Left lobe of liver (tissue), 2 donors: ENCODE data around the gene APEX2. TPM values are rescaled to one million over a fixed set of nuclear protein-coding genes. Genes with fewer than 3 reads are reported as not detected.
"Not testable (repeated sequence)": the region's sequence is repeated elsewhere in the genome, so short reads cannot be mapped to it uniquely, and the experiment has no call there.

Experiments used
- ATAC-seq: fragments of 200-7000 bp; cut with Tn5 transposase; one replicate; pipeline ENCODE4 v1.9.1; 2020; ENCODE audit warnings: mild to moderate bottlenecking, moderate library complexity
- DNase-seq: peaks from one replicate; pipeline ENCODE4 v3.0.0-alpha.2; 2020; ENCODE audit warnings: low spot score
- total RNA-seq: library from RNA; stranded (reverse); gene quantifications from one replicate; pipeline ENCODE4 v1.2.1, GENCODE V29; 2021
- donor health status: DM: no; HTN: no; CAD: no; lungs with moderate emphysema.
- donor health status: DM: no; HTN: yes; CAD: no.

The APEX2 gene
- total RNA-seq, 1 donor from 2014 or later = 6.7 TPM

DNA sequence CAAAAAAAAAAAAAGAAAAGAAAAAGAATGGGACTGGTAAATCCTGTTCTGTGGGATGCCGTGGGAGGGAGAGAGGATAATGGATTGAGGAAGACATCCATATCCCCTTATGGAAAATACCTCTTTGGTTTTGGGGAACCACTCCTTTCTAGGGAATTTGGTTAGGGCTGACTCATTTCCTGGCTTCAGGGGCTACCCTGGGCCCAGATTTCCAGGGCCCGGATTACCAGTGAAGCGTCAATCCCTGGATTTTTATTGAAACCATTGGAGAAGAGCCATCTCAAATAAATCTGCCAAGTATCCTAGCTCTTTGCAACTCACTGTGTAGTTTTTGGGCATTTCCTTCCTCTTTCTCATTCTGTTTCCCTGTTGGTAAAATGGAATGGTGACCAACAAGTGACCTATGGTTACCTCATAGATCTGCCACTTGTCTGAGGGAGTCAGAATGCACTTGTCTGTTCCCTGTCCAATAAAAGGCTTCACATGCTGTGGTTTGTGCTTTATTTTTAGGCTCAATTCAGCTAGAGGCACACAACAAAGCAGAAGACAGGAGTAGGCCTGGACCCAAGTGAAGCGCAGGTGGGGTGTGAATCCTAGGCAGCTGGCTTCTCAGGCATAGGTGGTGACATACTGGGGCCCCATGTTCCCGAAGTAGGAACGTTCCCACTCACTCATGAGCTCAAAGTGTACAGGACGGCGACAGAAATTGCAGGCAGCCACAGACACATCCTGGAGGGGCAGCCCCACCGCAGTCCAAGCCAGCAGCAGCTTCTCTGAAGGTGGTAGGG is 8.6 kb downstream of the APEX2 start:
- DNase-seq (no peak), ATAC-seq (peak; percentile 57)

- ATAC-seq (no peak), DNase-seq (no peak)
Measured at GRCh38 chrX:55011294-55011693, 11.1 kb downstream of the APEX2 start.

- no peak for DNase-seq
- ATAC-seq = no peak
Measured at GRCh38 chrX:55014897-55015299, 14.7 kb downstream of the APEX2 start.

DNA sequence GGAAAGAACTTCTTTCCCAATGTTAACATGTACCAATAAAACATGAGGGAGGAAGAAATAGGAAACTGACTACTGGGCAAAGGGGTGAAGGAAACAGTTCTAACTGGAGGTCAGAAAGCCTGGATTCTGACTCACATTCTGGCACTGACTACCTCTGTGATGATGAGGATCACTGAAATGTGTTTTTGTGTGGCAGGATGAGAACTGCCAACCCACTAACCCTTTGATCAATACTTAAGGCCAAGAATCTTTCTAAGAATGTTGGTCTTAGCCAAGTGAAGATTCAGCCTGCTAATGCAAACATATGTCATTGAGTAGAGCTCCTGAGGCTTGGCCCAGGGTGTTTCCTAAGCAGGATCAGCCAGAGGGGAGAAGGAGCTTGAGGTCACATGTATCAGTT is 26.0 kb downstream of the APEX2 start:
- ATAC-seq (no peak), DNase-seq (no peak)

DNA sequence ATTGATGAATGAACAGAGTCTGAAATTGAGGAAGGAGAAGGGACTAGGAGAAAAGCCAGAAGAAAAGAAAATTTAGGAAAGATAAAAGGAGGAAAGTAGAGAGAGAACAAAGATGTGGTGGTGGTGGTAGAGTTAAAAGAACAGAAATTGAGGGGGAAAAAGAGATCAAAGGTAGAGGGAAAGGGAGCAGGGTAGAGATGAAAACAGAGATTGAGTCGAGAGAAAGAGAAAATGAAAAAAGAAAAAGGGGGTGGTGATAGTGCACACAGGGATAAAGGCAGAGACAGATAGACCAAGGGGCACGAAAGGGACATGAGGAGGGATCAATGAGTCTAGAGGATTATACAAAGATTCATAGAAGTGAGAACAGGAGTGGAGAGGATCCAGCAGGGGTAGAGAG is 26.7 kb downstream of the APEX2 start:
- ATAC-seq = no peak

GRCh38 chrX:55028040-55028439 is 27.9 kb downstream of the APEX2 start:
- no peak for DNase-seq
- ATAC-seq = no peak

More for the DNA sequence above, 26.7 kb downstream of the APEX2 start:
- no peak for DNase-seq

GRCh38 chrX:55028611-55029010 is 28.4 kb downstream of the APEX2 start:
- ATAC-seq (no peak), DNase-seq (no peak)

GRCh38 chrX:55029291-55029690 is 29.1 kb downstream of the APEX2 start:
- no peak for DNase-seq
- ATAC-seq = no peak

GRCh38 chrX:55030271-55031205 is 30.4 kb downstream of the APEX2 start, which contains the start of gene ALAS2:
ALAS2 (minus strand) TSS chrX:55030977; CDS start chrX:55026000, 4,977 bp downstream.
- ATAC-seq = no peak
- no peak for DNase-seq

- peak; percentile 82 for ATAC-seq
- no peak for DNase-seq
Measured at GRCh38 chrX:55033429-55033828, 33.3 kb downstream of the APEX2 start.

GRCh38 chrX:55039471-55039870 is 39.3 kb downstream of the APEX2 start:
- DNase-seq (no peak), ATAC-seq (no peak)

- DNase-seq (no peak), ATAC-seq (no peak)
Measured at GRCh38 chrX:55041514-55041913, 41.4 kb downstream of the APEX2 start.

- ATAC-seq, DNase-seq: not testable (repeated sequence)
Measured at GRCh38 chrX:55050599-55050998, 50.4 kb downstream of the APEX2 start.

DNA sequence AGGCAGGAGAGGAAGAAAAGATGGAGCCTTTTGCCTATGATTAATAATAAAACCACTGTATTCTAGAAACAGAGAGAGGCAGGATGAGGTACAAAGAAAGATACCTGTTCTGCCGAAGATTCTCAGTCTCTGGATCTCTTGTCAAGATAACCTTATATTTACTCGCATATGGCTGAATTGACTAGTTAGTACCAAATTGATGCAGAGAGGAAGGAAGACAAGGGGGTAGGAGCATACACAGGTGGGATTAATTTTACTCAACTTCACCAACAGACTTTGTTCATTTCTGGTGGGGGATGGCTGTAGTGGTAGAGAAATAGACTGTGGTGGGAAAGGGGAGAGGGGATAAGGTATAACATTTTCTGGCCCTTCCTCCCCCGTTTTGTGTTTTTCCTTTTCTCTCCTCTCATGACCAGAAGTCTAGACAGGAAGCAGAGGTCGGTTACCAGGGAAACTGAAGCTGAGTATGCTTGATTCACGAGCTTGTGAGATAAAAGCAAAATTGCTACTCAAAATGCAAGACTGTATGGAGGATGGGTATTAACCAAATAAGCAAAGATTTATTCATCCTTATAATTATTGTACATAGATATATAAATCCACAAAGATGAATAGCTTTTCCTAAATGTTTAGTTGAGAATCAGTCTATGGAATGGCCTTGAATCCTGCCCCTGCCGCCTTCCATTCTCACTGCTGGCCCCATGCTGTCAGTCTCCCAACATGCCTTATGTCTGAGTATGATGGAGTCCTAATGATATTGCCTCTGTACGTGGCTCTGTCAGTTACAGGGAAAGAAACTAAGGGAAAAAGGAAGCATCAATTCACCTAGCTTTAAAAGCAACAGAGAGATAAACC is 56.9 kb downstream of the APEX2 start:
- DNase-seq = no peak
- peak; percentile 23 for ATAC-seq

DNA sequence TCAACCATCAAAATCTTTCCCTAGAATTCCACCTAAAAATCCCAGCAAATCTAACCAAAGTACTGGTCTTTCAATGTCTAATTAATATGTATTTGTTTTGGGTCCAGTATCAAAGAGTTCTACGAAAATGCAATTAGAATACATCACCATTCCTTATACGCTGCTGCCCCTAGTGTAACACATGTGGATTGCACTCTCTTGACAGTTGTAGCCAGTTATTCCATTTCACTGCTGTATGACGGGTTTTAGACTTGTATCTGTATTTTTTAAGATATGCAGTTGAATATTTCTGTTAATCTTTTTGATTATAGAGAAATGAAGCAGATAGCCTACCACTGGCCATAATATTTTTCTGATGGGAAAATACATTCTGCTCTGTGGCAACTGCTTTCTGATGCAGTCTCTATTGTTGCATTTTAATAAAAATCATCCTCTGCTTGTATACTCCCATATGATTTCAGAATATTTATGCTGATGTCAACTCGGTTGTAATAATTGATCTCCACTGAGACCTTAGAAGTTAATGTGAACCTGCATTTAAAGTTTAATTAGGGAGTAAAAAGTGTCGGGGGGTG is 57.6 kb downstream of the APEX2 start:
- ATAC-seq (peak; percentile 88), DNase-seq (no peak)

Other genes with a start within 250 kb of the APEX2 start
- gene ITIH6, start 202.1 kb upstream of the APEX2 start, total RNA-seq = not detected
- 27.2 TPM for gene MAGED2, start 192.6 kb upstream of the APEX2 start, total RNA-seq
- 0.70 TPM for gene TRO, start 79.5 kb upstream of the APEX2 start, total RNA-seq
- 24.0 TPM for gene PFKFB1, start 6.2 kb upstream of the APEX2 start, total RNA-seq
- 1.9 TPM for gene ALAS2, start 30.6 kb downstream of the APEX2 start, total RNA-seq
- not detected for gene PAGE2B, start 74.7 kb downstream of the APEX2 start, total RNA-seq
- gene PAGE2, start 88.7 kb downstream of the APEX2 start, total RNA-seq = not detected
- gene PAGE5, start 220.0 kb downstream of the APEX2 start, total RNA-seq = 0.73 TPM